Smooth muscle cell (in vitro differentiated cells): ENCODE measurements around the gene GRIK4. TPM values are rescaled to one million over a fixed set of nuclear protein-coding genes. Genes with fewer than 3 reads are reported as not detected.

Experiments
- DNase-seq: peaks from one replicate; lab custom pipeline; 2025; ENCODE audit not compliant: unreplicated experiment; lab: John Stamatoyannopoulos, UW
- H2AFZ ChIP-seq: fragments of 200-600 bp; sonication (generic); 2 replicates; pipeline ENCODE4 v1.6.0; 2016; ENCODE audit warnings: antibody characterized with exemption, low read depth, mild to moderate bottlenecking
- H3F3A ChIP-seq: fragments of 200-600 bp; sonication (generic); 2 replicates; pipeline ENCODE4 v1.6.0; 2017; ENCODE audit warnings: antibody characterized with exemption, low read depth
- H3K27ac ChIP-seq: fragments of 200-600 bp; sonication (generic); 2 replicates; pipeline ENCODE4 v1.5.1; 2016; ENCODE audit warnings: low read depth, mild to moderate bottlenecking
- H3K27me3 ChIP-seq: fragments of 200-600 bp; sonication (generic); 2 replicates; pipeline ENCODE4 v1.6.1; 2016; ENCODE audit warnings: low read depth, mild to moderate bottlenecking
- H3K36me3 ChIP-seq: fragments of 200-600 bp; sonication (generic); 2 replicates; pipeline ENCODE4 v1.5.1; 2016; ENCODE audit warnings: low read depth
- H3K4me1 ChIP-seq: fragments of 200-600 bp; sonication (generic); 2 replicates; pipeline ENCODE4 v1.5.1; 2016; ENCODE audit warnings: low read depth
- H3K4me2 ChIP-seq: fragments of 200-600 bp; sonication (generic); 2 replicates; pipeline ENCODE4 v1.6.0; 2016; ENCODE audit warnings: mild to moderate bottlenecking
- H3K4me3 ChIP-seq: fragments of 200-600 bp; sonication (generic); 2 replicates; pipeline ENCODE4 v1.5.1; 2016; ENCODE audit warnings: mild to moderate bottlenecking
- H3K79me2 ChIP-seq: fragments of 200-600 bp; sonication (generic); 2 replicates; pipeline ENCODE4 v1.6.0; 2016; ENCODE audit warnings: low read depth, mild to moderate bottlenecking
- H3K9ac ChIP-seq: fragments of 200-600 bp; sonication (generic); 2 replicates; pipeline ENCODE4 v1.6.0; 2016; ENCODE audit warnings: low read depth
- H3K9me3 ChIP-seq: fragments of 200-600 bp; sonication (generic); replicated peaks from 2 replicates; pipeline ENCODE4 v1.5.1; 2016; ENCODE audit warnings: low read depth
- H4K20me1 ChIP-seq: fragments of 200-600 bp; sonication (generic); 2 replicates; pipeline ENCODE4 v1.6.0; 2016; ENCODE audit warnings: low read depth
- WGBS: methylation state at CpG from one replicate; pipeline ENCODE4 v1.1.7; 2016; ENCODE audit warnings: low lambda C conversion rate; 5-methylcytosine and 5-hydroxymethylcytosine counted together
- polyA plus RNA-seq: library from polyadenylated mRNA; unstranded; fragments of >200 nt; fragmentation: Nextera tagmentation; extraction: Ambion mirVana; gene quantifications from 2 replicates; pipeline ENCODE4 v1.2.1, GENCODE V29; 2016
- total RNA-seq: library from RNA; depleted of rRNA; stranded (reverse); fragments of >200 nt; gene quantifications from 2 replicates; pipeline ENCODE4 v1.2.3, GENCODE V29; 2014
- TF ChIP-seq, protein P1 (sequence below): fragments of 200-600 bp; sonication (generic); IDR thresholded peaks from 2 replicates; pipeline ENCODE4 v1.5.1; 2017; ENCODE audit warnings: borderline replicate concordance, mild to moderate bottlenecking, antibody characterized with exemption; ENCODE audit not compliant: insufficient read depth, poor library complexity, severe bottlenecking

The GRIK4 gene
- total and polyA plus RNA-seq, 2 experiments from 2014 or later, result not detected

DNA sequence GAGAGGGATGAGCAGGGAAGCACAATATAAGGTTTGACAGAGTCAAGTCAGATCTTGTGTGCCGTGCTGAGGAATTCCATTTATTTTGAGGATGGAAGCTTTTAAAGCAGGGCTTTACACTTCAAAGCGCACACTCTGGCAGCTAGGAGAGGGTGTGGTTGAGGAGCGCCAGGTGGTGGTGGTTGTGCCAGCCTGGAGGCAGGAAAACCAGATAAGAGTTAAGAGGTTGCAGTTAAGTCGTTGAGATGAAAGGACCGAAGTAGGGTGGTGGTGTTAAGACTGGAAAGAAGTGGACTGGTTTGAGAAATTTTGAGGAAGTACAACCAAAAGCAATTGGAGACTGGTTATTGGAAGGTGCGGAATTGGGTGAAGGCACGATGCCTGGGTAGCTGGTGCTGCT is 280.8 kb downstream of the GRIK4 start:
- Histone ChIP-seq H3K4me3 (no peak overlapping the region), H3K9me3 (no peaks in the 10 kb centered on the region), H3K27me3 (peaks cover 45% of the 10 kb centered on the region), H2AFZ (no peak overlapping the region), H3K9ac (no peak overlapping the region), H4K20me1 (no peaks in the 10 kb centered on the region), H3K4me1 (no peaks in the 10 kb centered on the region), H3K4me2 (no peak overlapping the region), H3K27ac (no peak overlapping the region), H3F3A (no peaks in the 10 kb centered on the region), H3K79me2 (no peaks in the 10 kb centered on the region), H3K36me3 (no peaks in the 10 kb centered on the region)
- WGBS, result 82% methylated on average over 7 of the region's 7 CpGs
- no peak for DNase-seq
- TF ChIP-seq, protein P1, sequence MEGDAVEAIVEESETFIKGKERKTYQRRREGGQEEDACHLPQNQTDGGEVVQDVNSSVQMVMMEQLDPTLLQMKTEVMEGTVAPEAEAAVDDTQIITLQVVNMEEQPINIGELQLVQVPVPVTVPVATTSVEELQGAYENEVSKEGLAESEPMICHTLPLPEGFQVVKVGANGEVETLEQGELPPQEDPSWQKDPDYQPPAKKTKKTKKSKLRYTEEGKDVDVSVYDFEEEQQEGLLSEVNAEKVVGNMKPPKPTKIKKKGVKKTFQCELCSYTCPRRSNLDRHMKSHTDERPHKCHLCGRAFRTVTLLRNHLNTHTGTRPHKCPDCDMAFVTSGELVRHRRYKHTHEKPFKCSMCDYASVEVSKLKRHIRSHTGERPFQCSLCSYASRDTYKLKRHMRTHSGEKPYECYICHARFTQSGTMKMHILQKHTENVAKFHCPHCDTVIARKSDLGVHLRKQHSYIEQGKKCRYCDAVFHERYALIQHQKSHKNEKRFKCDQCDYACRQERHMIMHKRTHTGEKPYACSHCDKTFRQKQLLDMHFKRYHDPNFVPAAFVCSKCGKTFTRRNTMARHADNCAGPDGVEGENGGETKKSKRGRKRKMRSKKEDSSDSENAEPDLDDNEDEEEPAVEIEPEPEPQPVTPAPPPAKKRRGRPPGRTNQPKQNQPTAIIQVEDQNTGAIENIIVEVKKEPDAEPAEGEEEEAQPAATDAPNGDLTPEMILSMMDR, result no peak

DNA sequence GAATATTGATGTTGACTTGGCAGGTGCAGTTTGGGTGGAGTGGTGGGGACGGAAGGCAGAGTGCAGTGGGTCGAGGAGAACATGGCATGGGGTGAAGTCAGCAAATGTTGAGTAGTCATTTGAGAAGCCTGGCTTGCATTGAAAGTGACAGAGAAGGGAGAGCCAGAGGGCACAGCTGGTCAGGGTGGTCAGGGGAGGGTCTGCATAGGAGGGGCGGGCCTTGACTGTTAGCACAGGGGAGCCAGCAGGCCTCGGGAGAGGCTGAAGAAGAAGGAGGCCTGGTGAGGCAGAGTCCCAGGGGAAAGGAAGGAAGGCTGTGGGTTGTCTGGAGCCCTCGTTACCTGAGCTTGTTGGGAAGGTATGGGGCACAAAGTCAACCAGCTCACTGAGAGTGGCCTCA is 281.6 kb downstream of the GRIK4 start:
- DNase-seq, result no peak
- no peak overlapping the region for H3K4me2 ChIP-seq
- peaks cover 52% of the 10 kb centered on the region for H3K27me3 ChIP-seq
- H3K9me3 ChIP-seq, result no peaks in the 10 kb centered on the region
- H3K9ac ChIP-seq, result no peak overlapping the region
- no peaks in the 10 kb centered on the region for H4K20me1 ChIP-seq
- H3K79me2 ChIP-seq, result no peaks in the 10 kb centered on the region
- H3K4me3 ChIP-seq, result no peak overlapping the region
- H3K36me3 ChIP-seq, result no peaks in the 10 kb centered on the region
- WGBS, result 82% methylated on average over 4 of the region's 5 CpGs
- H3F3A ChIP-seq, result no peaks in the 10 kb centered on the region
- H3K4me1 ChIP-seq, result no peaks in the 10 kb centered on the region
- TF ChIP-seq, protein P1, result no peak
- H2AFZ ChIP-seq, result no peak overlapping the region
- no peak overlapping the region for H3K27ac ChIP-seq

DNA sequence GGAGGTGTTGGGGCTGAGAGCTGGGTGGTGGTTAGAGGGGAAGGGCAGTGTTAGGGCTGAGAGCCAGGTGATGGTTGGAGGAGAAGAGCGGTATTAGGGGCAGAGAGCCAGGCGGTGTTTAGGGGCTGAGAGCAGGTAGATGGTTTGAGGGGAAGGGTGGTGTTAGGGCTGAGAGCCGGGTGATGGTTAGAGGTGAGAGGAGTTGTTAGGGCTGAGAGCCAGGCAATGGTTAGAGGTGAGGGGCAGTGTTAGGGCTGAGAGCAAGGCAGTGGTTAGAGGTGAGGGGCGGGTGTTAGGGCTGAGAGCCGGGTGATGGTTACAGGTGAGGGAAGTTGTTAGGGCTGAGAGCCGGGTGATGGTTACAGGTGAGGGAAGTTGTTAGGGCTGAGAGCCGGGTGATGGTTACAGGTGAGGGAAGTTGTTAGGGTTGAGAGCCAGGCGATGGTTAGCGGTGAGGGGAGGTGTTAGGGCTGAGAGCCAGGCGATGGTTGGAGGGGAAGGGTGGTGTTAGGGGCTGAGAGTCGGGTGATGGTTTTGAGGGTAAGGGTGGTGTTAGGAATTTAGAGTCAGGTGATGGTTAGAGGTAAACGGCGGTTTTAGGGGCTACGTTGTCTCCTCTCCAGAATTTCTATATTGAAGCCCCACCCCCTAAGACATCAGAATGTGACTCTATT is 282.4 kb downstream of the GRIK4 start:
- no peak for DNase-seq
- H3F3A ChIP-seq, result no peaks in the 10 kb centered on the region
- TF ChIP-seq, protein P1, result no peak
- no peaks in the 10 kb centered on the region for H3K79me2 ChIP-seq
- no peak overlapping the region for H3K9ac ChIP-seq
- peaks cover 46% of the 10 kb centered on the region for H3K27me3 ChIP-seq
- no peak overlapping the region for H3K4me3 ChIP-seq
- H3K4me1 ChIP-seq, result no peaks in the 10 kb centered on the region
- no peak overlapping the region for H3K27ac ChIP-seq
- no peak overlapping the region for H2AFZ ChIP-seq
- no peaks in the 10 kb centered on the region for H4K20me1 ChIP-seq
- H3K9me3 ChIP-seq, result no peaks in the 10 kb centered on the region
- no peak overlapping the region for H3K4me2 ChIP-seq
- 93% methylated on average over 14 of the region's 14 CpGs for WGBS
- H3K36me3 ChIP-seq, result no peaks in the 10 kb centered on the region

DNA sequence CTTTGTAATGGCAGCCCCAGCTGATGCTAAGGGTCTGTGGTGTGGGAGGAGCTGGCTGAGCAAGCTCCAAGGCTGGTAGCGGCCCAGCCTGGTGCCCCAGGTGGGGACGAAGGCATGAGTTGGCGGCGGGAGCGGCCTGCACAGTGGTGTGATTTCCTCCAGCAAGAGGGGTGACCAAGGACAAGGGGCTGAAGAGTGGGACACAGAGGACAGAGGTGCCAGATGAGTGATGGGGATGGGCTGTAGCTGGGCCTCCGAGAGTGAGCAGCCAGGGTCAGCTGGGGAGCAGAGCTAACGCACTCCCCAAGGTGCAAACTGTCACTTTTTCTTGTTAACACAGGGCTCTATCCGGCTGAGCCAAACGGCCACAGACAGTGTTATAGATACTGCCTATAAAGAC is 283.2 kb downstream of the GRIK4 start:
- DNase-seq, result no peak
- Histone ChIP-seq H3F3A (no peaks in the 10 kb centered on the region), H3K4me2 (no peak overlapping the region), H3K27ac (no peak overlapping the region), H3K4me1 (no peaks in the 10 kb centered on the region), H3K9me3 (no peaks in the 10 kb centered on the region), H3K27me3 (peaks cover 38% of the 10 kb centered on the region), H3K4me3 (no peak overlapping the region), H4K20me1 (no peaks in the 10 kb centered on the region), H3K9ac (no peak overlapping the region), H3K36me3 (no peaks in the 10 kb centered on the region), H3K79me2 (no peaks in the 10 kb centered on the region), H2AFZ (no peak overlapping the region)
- 87% methylated on average over 9 of the region's 9 CpGs for WGBS
- TF ChIP-seq, protein P1, result no peak
